KMS-11 (cell line): ENCODE measurements around the gene ZNF593.

Experiments used
- H2AFZ ChIP-seq: fragments of 200-600 bp; sonication (generic); 2 replicates; pipeline ENCODE4 v1.6.1; 2016; ENCODE audit warnings: antibody characterized with exemption, mixed run types, low read depth
- H3K27ac ChIP-seq: fragments of 200-600 bp; sonication (generic); 2 replicates; pipeline ENCODE4 v1.6.1; 2016; ENCODE audit warnings: mild to moderate bottlenecking, mixed run types
- H3K27me3 ChIP-seq: fragments of 200-600 bp; sonication (generic); 2 replicates; pipeline ENCODE4 v1.6.1; 2017; ENCODE audit warnings: mild to moderate bottlenecking, low read depth, mixed run types, moderate library complexity; ENCODE audit not compliant: insufficient read depth
- H3K36me3 ChIP-seq: fragments of 200-600 bp; sonication (generic); 2 replicates; pipeline ENCODE4 v1.6.1; 2017; ENCODE audit warnings: mild to moderate bottlenecking, mixed run types; ENCODE audit not compliant: insufficient read depth
- H3K4me1 ChIP-seq: fragments of 200-600 bp; sonication (generic); 2 replicates; pipeline ENCODE4 v1.6.1; 2016; ENCODE audit warnings: mild to moderate bottlenecking, low read depth, mixed run types; ENCODE audit not compliant: poor library complexity, severe bottlenecking
- H3K4me2 ChIP-seq: fragments of 200-600 bp; sonication (generic); 2 replicates; pipeline ENCODE4 v1.7.0; 2016; ENCODE audit warnings: mild to moderate bottlenecking, mixed run types
- H3K4me3 ChIP-seq: fragments of 200-600 bp; sonication (generic); IDR thresholded peaks from 2 replicates; pipeline ENCODE4 v1.6.1; 2017; ENCODE audit warnings: low read depth, low read length, mixed read lengths; ENCODE audit not compliant: insufficient read depth
- H3K79me2 ChIP-seq: fragments of 200-600 bp; sonication (generic); 2 replicates; pipeline ENCODE4 v1.6.1; 2016; ENCODE audit warnings: low read depth, mixed run types; ENCODE audit not compliant: insufficient read depth
- H3K9ac ChIP-seq: fragments of 200-600 bp; sonication (generic); 2 replicates; pipeline ENCODE4 v1.6.1; 2016; ENCODE audit warnings: mild to moderate bottlenecking, mixed run types
- H4K20me1 ChIP-seq: fragments of 200-600 bp; sonication (generic); 2 replicates; pipeline ENCODE4 v1.6.1; 2016; ENCODE audit warnings: mild to moderate bottlenecking, mixed run types; ENCODE audit not compliant: insufficient read depth
- CTCF ChIP-seq: fragments of 200-600 bp; sonication (generic); conservative IDR thresholded peaks from 2 replicates; pipeline ENCODE4 v1.6.1; 2017; ENCODE audit warnings: low read depth, mild to moderate bottlenecking, antibody characterized with exemption, low read length, moderate library complexity, mixed read lengths

The ZNF593 gene

GRCh38 chr1:26187882-26188281, 18.2 kb downstream of the ZNF593 start:
- Histone ChIP-seq H3K79me2 (no peaks in the 10 kb centered on the region), H3K27ac (no peak overlapping the region), H3K4me2 (no peak overlapping the region), H4K20me1 (no peaks in the 10 kb centered on the region), H3K27me3 (no peaks in the 10 kb centered on the region), H3K4me3 (no peak overlapping the region), H3K4me1 (no peaks in the 10 kb centered on the region), H3K36me3 (no peaks in the 10 kb centered on the region), H3K9ac (no peak overlapping the region), H2AFZ (no peak overlapping the region)
- TF ChIP-seq CTCF: no peak

GRCh38 chr1:26188477-26188876, 18.8 kb downstream of the ZNF593 start:
- H3K36me3 ChIP-seq: no peaks in the 10 kb centered on the region
- H3K4me2 ChIP-seq: no peak overlapping the region
- no peak overlapping the region for H3K4me3 ChIP-seq
- H3K4me1 ChIP-seq: no peaks in the 10 kb centered on the region
- H3K27ac ChIP-seq: no peak overlapping the region
- no peak for TF ChIP-seq CTCF
- H3K9ac ChIP-seq: no peak overlapping the region
- no peaks in the 10 kb centered on the region for H3K79me2 ChIP-seq
- no peak overlapping the region for H2AFZ ChIP-seq
- no peaks in the 10 kb centered on the region for H3K27me3 ChIP-seq
- no peaks in the 10 kb centered on the region for H4K20me1 ChIP-seq

- no peak overlapping the region for H3K9ac ChIP-seq
- H3K4me1 ChIP-seq: no peaks in the 10 kb centered on the region
- no peak overlapping the region for H3K27ac ChIP-seq
- H3K36me3 ChIP-seq: no peaks in the 10 kb centered on the region
- H4K20me1 ChIP-seq: no peaks in the 10 kb centered on the region
- H3K4me2 ChIP-seq: no peak overlapping the region
- H3K79me2 ChIP-seq: no peaks in the 10 kb centered on the region
- H2AFZ ChIP-seq: no peak overlapping the region
- TF ChIP-seq CTCF: no peak
- no peaks in the 10 kb centered on the region for H3K27me3 ChIP-seq
- no peak overlapping the region for H3K4me3 ChIP-seq
These were observed 19.6 kb downstream of the ZNF593 start for GRCh38 chr1:26189331-26189730.

- no peaks in the 10 kb centered on the region for H3K4me1 ChIP-seq
- H3K4me3 ChIP-seq: no peak overlapping the region
- TF ChIP-seq CTCF: no peak
- H3K4me2 ChIP-seq: no peak overlapping the region
- no peaks in the 10 kb centered on the region for H3K79me2 ChIP-seq
- H3K9ac ChIP-seq: no peak overlapping the region
- no peaks in the 10 kb centered on the region for H3K36me3 ChIP-seq
- H2AFZ ChIP-seq: no peak overlapping the region
- no peaks in the 10 kb centered on the region for H4K20me1 ChIP-seq
- H3K27ac ChIP-seq: no peak overlapping the region
- H3K27me3 ChIP-seq: no peaks in the 10 kb centered on the region
These were observed 20.1 kb downstream of the ZNF593 start for GRCh38 chr1:26189751-26190275.
